Subcutaneous abdominal adipose tissue (tissue), 5 donors: ENCODE measurements around the gene MTRF1.
"Not testable (repeated sequence)": the region's sequence is repeated elsewhere in the genome, so short reads cannot be mapped to it uniquely, and the experiment has no call there.

Source experiments
- H3K27ac ChIP-seq: one replicate; pipeline ENCODE4 v1.7.0; 2013; ENCODE audit warnings: low read depth, mild to moderate bottlenecking, inconsistent platforms, low read length, moderate library complexity
- H3K27me3 ChIP-seq, 5 donors: one replicate each; pipeline ENCODE4 v1.7.0; 2013; ENCODE audit warnings: low read length in 5 of 5, inconsistent platforms in 1 of 5; ENCODE audit not compliant: control insufficient read depth in 5 of 5, insufficient read depth in 4 of 5
- H3K36me3 ChIP-seq, 5 donors: one replicate each; pipeline ENCODE4 v1.7.0; 2013; ENCODE audit warnings: low read length in 5 of 5; ENCODE audit not compliant: control insufficient read depth in 5 of 5, insufficient read depth in 5 of 5
- H3K4me1 ChIP-seq, 5 donors: one replicate each; pipeline ENCODE4 v1.7.0; 2013; ENCODE audit warnings: low read length in 5 of 5, mild to moderate bottlenecking in 3 of 5, moderate library complexity in 1 of 5; ENCODE audit not compliant: control insufficient read depth in 5 of 5, insufficient read depth in 5 of 5
- H3K4me3 ChIP-seq, 5 donors: one replicate each; pipeline ENCODE4 v1.7.0; 2013; ENCODE audit warnings: low read length in 5 of 5, low read depth in 1 of 5
- H3K9ac ChIP-seq, 5 donors: one replicate each; pipeline ENCODE4 v1.7.0; 2013; ENCODE audit warnings: low read length in 5 of 5, mild to moderate bottlenecking in 4 of 5, moderate library complexity in 3 of 5
- H3K9me3 ChIP-seq, 5 donors: one replicate each; pipeline ENCODE4 v1.7.0; 2013; ENCODE audit warnings: low read length in 5 of 5; ENCODE audit not compliant: control insufficient read depth in 5 of 5
- donor health status: healthy.
- donor health status: healthy.
- donor health status: healthy.
- donor health status: healthy.
- donor health status: healthy.

The MTRF1 gene

GRCh38 chr13:41179593-41180250, 83.7 kb downstream of the MTRF1 start:
- Histone ChIP-seq H3K4me3 (no peak overlapping the region), H3K36me3 (no peaks in the 10 kb centered on the region), H3K27ac (no peak overlapping the region), H3K27me3 (no peaks in the 10 kb centered on the region), H3K9ac (no peak overlapping the region), H3K9me3 (peaks cover 0 to 7% (median 3%) of the 10 kb centered on the region in 5 donors), H3K4me1 (no peaks in the 10 kb centered on the region)

GRCh38 chr13:41178040-41178439, 85.3 kb downstream of the MTRF1 start:
- no peak overlapping the region for H3K9ac ChIP-seq
- H3K9me3 ChIP-seq, result peaks cover 0 to 10% (median 4%) of the 10 kb centered on the region in 5 donors
- no peak overlapping the region for H3K27ac ChIP-seq
- H3K36me3 ChIP-seq, result no peaks in the 10 kb centered on the region
- no peak overlapping the region for H3K4me3 ChIP-seq
- no peaks in the 10 kb centered on the region for H3K4me1 ChIP-seq
- H3K27me3 ChIP-seq, result no peaks in the 10 kb centered on the region

GRCh38 chr13:41177616-41178015, 85.8 kb downstream of the MTRF1 start:
- H3K36me3 ChIP-seq, result no peaks in the 10 kb centered on the region
- no peak overlapping the region for H3K27ac ChIP-seq
- H3K4me1 ChIP-seq, result no peaks in the 10 kb centered on the region
- peaks cover 0 to 10% (median 4%) of the 10 kb centered on the region in 5 donors for H3K9me3 ChIP-seq
- H3K4me3 ChIP-seq, result no peak overlapping the region
- H3K9ac ChIP-seq, result no peak overlapping the region
- no peaks in the 10 kb centered on the region for H3K27me3 ChIP-seq

DNA sequence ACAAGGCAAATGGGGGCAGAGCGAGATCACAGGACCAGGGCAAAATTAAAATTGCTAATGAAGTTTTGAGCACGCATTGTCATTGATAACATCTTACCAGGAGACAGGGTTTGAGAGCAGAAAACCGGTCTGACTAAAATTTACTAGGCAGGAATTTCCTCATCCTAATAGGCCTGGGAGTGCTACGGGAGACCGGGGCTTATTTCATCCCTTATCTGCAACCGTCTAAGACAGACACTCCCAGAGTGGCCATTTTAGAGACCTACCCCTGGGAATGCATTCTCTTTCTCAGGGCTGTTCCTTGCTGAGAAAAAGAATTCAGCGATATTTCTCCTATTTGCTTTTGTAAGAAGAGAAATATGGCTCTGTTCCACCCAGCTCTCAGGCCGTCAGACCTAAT, 87.8 kb downstream of the MTRF1 start:
- not testable (repeated sequence) for H3K27me3 ChIP-seq, H3K27ac ChIP-seq, H3K4me1 ChIP-seq, H3K9ac ChIP-seq, H3K4me3 ChIP-seq, H3K36me3 ChIP-seq, H3K9me3 ChIP-seq
